ENCODE results near the gene SLC28A2. TPM values are rescaled to one million over a fixed set of nuclear protein-coding genes. Genes with fewer than 3 reads are reported as not detected.
"Not testable (repeated sequence)": the region's sequence is repeated elsewhere in the genome, so short reads cannot be mapped to it uniquely, and the experiment has no call there.

The SLC28A2 gene
- polyA plus RNA-seq, 3 donors from 2014 or later = not detected

DNA sequence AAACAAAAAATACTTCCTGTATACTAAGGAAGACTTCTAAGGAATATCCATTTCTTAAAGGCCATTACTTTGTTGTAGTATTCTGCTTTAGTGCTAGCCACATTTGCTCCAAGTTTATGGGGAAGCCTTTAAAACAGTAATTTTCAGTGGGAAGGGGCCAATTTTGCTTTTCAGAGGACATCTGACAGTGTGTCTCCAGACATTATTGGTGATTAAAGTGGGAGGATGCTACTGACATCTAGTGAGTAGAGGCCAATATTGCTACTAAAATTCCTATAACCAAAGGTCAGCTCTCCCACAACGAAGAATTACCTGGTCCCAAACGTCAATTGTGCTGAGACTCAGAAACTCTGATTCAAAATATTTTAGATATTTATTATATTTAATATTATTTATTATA lies 24.8 kb downstream of the SLC28A2 start:
- H3K36me3 Mint-ChIP-seq = no peaks in the 10 kb centered on the region
- H3K9me3 Mint-ChIP-seq = no peaks in the 10 kb centered on the region
- peak; percentile 10 to 26 (median 10) for DNase-seq
- peaks cover 0 to 6% (median 6%) of the 10 kb centered on the region in 3 donors for H3K27me3 Mint-ChIP-seq (ENCODE audit: low read depth in 3 of 3)
- peaks cover 12 to 24% of the 10 kb centered on the region in 2 donors for H3K4me1 Mint-ChIP-seq
- H3K4me3 Mint-ChIP-seq = no peak overlapping the region
- no peak overlapping the region for H3K27ac Mint-ChIP-seq

DNA sequence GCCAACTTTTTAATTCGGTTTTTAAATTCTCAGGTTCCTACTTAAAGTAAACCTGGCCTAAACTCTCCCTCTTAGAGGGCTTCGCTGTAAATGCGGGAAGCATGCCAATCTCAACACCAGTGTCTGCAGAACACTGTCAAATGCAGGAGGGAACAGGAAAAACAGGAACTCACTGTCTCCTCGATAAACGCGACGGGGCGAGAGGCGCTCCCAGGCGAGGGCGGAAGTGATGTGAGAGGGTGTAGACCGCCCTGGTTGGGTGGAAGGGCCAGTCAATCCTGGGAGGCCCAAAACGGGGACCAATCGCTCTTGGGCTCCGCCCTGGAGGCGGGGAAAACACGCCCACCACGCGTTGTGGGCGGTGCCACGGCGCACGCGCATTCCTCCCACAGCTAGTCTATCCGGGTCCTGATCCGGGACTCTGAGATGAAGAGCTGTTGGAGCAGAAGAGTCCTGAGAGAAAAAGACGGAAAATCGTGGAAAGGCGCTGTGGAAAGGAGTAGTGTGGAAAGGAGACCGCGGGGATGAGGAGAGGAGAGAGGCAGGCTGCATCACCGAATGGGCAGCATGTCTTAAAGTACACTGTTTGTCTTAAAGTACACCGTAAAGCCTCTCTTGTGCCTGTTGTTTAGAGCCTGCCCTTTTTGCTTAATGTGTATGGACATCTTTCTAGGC lies 27.1 kb downstream of the SLC28A2 start:
- Mint-ChIP-seq H3K27ac (peak overlapping the region; percentile 91 to 98 (median 97)), H3K36me3 (no peaks in the 10 kb centered on the region), H3K9me3 (no peaks in the 10 kb centered on the region), H3K27me3 (ENCODE audit: low read depth in 3 of 3) (peaks cover 3 to 6% (median 6%) of the 10 kb centered on the region in 3 donors), H3K4me1 (peaks cover 12 to 24% of the 10 kb centered on the region in 2 donors), H3K4me3 (peak overlapping the region; percentile 86 to 97 (median 96))
- peak; percentile 98 to 99 (median 99) for DNase-seq

GRCh38 chr15:45285413-45285812 lies 33.4 kb downstream of the SLC28A2 start:
- Mint-ChIP-seq H3K36me3 (peaks cover 0 to 4% (median 0%) of the 10 kb centered on the region in 3 donors), H3K4me3 (no peak overlapping the region), H3K9me3 (no peaks in the 10 kb centered on the region), H3K27me3 (ENCODE audit: low read depth in 3 of 3) (peaks cover 0 to 5% (median 5%) of the 10 kb centered on the region in 3 donors), H3K27ac (no peak overlapping the region), H3K4me1 (no peaks in the 10 kb centered on the region)
- no peak for DNase-seq

- Mint-ChIP-seq H3K4me1 (no peaks in the 10 kb centered on the region), H3K9me3 (no peaks in the 10 kb centered on the region), H3K27ac (no peak overlapping the region), H3K27me3 (ENCODE audit: low read depth in 3 of 3) (peaks cover 0 to 5% (median 5%) of the 10 kb centered on the region in 3 donors), H3K4me3 (no peak overlapping the region), H3K36me3 (peaks cover 0 to 4% (median 0%) of the 10 kb centered on the region in 3 donors)
- no peak for DNase-seq
These were observed 35.4 kb downstream of the SLC28A2 start for GRCh38 chr15:45287390-45287956.

DNA sequence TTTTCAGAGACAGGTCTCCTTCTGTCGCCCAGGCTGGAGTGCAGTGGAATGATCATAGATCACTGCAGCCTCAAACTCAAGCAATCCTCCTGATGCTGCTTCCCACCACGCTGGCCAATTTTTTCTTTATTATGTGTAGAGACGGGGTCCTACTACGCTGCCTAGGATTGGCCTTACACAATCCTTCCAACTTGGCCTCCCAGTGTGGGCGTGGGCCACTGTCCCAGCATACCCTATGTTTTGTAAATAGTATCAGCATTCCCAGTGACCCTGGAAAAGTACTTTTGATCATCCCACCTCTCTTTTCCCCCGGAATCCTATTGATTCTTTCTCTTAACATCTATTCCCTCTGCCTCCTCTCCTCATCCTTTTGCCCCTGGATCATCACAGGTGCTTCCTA lies 36.9 kb downstream of the SLC28A2 start:
- no peaks in the 10 kb centered on the region for H3K9me3 Mint-ChIP-seq
- no peak for DNase-seq
- H3K4me1 Mint-ChIP-seq = no peaks in the 10 kb centered on the region
- H3K4me3 Mint-ChIP-seq = no peak overlapping the region
- peaks cover 0 to 5% (median 2%) of the 10 kb centered on the region in 3 donors for H3K27me3 Mint-ChIP-seq (ENCODE audit: low read depth in 3 of 3)
- H3K36me3 Mint-ChIP-seq = peaks cover 0 to 4% (median 0%) of the 10 kb centered on the region in 3 donors
- no peak overlapping the region for H3K27ac Mint-ChIP-seq

DNA sequence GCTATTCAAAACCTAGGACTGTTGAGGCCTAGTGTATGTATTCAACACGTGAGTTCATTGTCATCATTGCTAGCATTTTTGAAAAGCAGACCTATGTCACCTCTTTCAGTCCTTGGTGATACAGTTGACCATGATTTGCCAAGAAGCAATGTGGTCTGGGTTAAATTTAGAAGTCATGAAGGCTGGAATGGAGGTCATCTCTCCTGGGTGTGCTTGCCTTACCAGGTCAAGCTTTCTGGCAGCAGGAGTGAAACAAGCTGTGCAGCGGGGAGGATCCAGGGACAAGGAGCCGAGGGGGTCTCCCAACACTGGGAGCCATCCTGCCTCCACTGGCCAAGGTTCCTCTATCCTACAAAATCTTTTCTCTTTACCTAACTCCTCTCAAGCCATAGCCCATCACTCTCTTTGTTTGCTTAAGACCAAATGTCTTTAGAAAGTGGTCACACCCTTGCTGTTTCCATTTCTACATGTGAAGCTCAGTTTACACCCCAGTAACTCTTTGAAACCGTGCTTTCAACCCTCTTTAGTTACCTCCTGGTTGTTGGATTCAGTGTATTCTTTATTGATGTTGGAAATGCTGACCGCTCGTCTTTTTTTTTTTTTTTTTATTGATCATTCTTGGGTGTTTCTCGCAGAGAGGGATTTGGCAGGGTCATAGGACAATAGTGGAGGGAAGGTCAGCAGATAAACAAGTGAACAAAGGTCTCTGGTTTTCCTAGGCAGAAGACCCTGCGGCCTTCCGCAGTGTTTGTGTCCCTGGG lies 40.0 kb downstream of the SLC28A2 start:
- H3K27ac Mint-ChIP-seq = no peak overlapping the region
- H3K4me3 Mint-ChIP-seq = no peak overlapping the region
- no peaks in the 10 kb centered on the region for H3K4me1 Mint-ChIP-seq
- H3K27me3 Mint-ChIP-seq (ENCODE audit: low read depth in 3 of 3) = peaks cover under 1 to 12% (median 1%) of the 10 kb centered on the region in 3 donors
- H3K36me3 Mint-ChIP-seq = peaks cover 0 to 4% (median 0%) of the 10 kb centered on the region in 3 donors
- DNase-seq = no peak
- peaks cover 0 to 4% (median 0%) of the 10 kb centered on the region in 6 donors for H3K9me3 Mint-ChIP-seq

GRCh38 chr15:45293326-45293725 lies 41.3 kb downstream of the SLC28A2 start:
- DNase-seq, H3K27ac Mint-ChIP-seq, H3K36me3 Mint-ChIP-seq, H3K9me3 Mint-ChIP-seq, H3K4me3 Mint-ChIP-seq, H3K4me1 Mint-ChIP-seq: not testable (repeated sequence)
- H3K27me3 Mint-ChIP-seq (ENCODE audit: low read depth in 3 of 3) = peaks cover 1 to 16% (median 3%) of the 10 kb centered on the region in 3 donors

DNA sequence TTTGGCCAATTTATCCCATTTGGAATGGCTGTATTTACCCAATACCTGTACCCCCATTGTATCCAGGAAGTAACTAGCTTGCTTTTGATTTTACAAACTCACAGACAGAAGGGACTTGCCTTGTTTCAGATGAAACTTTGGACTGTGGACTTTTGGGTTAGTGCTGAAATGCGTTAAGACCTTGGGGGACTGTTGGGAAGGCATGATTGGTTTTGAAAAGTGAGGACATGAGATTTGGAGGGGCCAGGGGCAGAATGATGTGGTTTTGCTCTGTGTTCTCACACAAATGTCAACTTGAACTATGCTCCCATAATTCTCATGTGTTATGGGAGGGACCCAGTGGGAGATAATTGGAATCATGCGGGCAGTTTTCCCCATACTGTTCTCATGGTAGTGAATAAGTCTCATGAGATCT lies 46.9 kb downstream of the SLC28A2 start:
- not testable (repeated sequence) for H3K4me1 Mint-ChIP-seq, DNase-seq, H3K4me3 Mint-ChIP-seq, H3K27ac Mint-ChIP-seq, H3K9me3 Mint-ChIP-seq, H3K36me3 Mint-ChIP-seq
- H3K27me3 Mint-ChIP-seq (ENCODE audit: low read depth in 3 of 3) = peaks cover 3 to 12% (median 5%) of the 10 kb centered on the region in 3 donors

DNA sequence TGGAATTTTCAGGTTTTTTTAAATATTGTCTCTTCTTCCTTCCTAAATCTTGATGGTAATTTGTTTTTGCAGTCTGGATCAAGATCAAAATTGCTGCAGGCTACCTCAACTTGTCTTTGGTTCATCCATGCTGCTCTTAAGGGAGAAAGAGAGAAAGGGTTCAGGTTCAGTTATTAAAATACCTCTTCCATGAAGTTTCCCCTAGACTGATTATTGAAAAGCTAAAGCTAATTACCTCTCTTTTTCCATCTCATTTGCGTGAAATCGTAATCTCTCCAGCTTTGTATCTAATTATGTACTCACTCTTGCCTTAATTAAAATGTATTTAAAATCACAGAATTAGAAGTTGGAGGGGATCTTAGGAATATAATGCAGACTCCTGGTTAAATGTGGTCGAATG lies 52.7 kb downstream of the SLC28A2 start:
- Mint-ChIP-seq H3K4me3 (no peak overlapping the region), H3K27me3 (ENCODE audit: low read depth in 3 of 3) (peaks cover 3 to 13% (median 4%) of the 10 kb centered on the region in 3 donors), H3K9me3 (peaks cover 0 to 4% (median 0%) of the 10 kb centered on the region in 6 donors), H3K36me3 (no peaks in the 10 kb centered on the region), H3K27ac (no peak overlapping the region), H3K4me1 (peaks cover 4 to 6% of the 10 kb centered on the region in 2 donors)
- no peak for DNase-seq

DNA sequence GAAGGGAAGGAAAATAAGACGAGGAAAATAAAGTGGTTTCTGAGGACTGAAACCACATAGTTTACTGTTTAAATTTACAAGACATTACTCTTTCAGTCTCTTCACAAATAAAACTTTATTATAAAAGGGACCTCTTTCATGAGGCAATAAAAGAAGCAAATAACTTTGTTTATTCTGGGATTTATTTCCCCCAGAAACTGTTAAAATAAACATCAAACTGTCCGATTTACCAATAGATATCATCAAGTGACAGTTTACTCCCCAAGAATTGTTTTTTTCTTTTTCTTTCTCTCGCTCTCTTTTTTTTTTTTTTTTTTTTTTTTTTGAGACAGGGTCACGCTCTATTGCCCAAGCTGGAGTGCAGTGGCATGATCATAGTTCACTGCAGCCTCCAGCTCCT lies 54.1 kb downstream of the SLC28A2 start:
- Mint-ChIP-seq H3K36me3 (no peaks in the 10 kb centered on the region), H3K4me1 (peaks cover 4 to 6% of the 10 kb centered on the region in 2 donors), H3K9me3 (peaks cover 0 to 4% (median 0%) of the 10 kb centered on the region in 6 donors), H3K27ac (no peak overlapping the region), H3K27me3 (ENCODE audit: low read depth in 3 of 3) (peaks cover 3 to 13% (median 4%) of the 10 kb centered on the region in 3 donors), H3K4me3 (no peak overlapping the region)
- DNase-seq = no peak

DNA sequence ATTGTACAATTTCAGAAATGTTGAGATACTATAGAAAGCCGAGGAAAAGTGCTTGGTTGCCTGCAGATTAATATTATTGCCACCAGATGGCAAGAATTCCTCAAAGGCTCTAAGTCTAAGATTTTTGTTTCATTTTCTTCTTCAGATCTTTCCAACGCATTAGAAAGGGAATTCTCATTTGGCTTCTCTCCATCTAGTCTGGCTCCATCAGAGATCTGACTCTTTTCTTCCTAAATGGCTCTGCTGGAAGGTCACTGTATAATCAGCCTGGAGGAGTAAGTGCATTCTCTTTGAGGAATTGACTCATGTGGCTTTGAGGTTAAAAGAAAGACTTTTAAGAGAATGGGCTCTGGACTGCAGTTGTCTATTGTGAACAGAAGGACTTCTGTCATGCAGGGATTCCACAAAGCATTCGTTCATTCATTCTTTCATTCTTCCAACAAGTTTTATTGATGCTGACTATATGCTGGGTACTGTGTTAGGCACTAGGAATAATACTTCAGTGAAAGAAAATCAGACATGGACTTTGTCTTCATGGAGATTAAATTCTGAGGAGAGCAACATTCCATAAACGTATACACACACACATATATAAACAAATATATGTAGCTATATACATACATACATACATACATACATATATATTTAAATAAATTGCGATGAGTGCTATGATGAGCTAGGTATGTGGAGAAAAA lies 55.3 kb downstream of the SLC28A2 start:
- Mint-ChIP-seq H3K4me1 (peaks cover 4 to 6% of the 10 kb centered on the region in 2 donors), H3K36me3 (no peaks in the 10 kb centered on the region), H3K9me3 (peaks cover 0 to 4% (median 0%) of the 10 kb centered on the region in 6 donors), H3K4me3 (peak overlapping the region; percentile 60 to 84 (median 79)), H3K27ac (peak overlapping the region in 2 of 6 donors; percentile 51 to 55), H3K27me3 (ENCODE audit: low read depth in 3 of 3) (peaks cover 3 to 13% (median 6%) of the 10 kb centered on the region in 3 donors)
- DNase-seq = peak; percentile 23 to 36 (median 24)

GRCh38 chr15:45314117-45314516 lies 62.1 kb downstream of the SLC28A2 start:
- H3K9me3 Mint-ChIP-seq, DNase-seq: not testable (repeated sequence)

GRCh38 chr15:45314960-45315359 lies 62.9 kb downstream of the SLC28A2 start:
- H3K4me1 Mint-ChIP-seq = peaks cover 3 to 6% of the 10 kb centered on the region in 2 donors
- H3K4me3 Mint-ChIP-seq = no peak overlapping the region
- peaks cover 2 to 9% (median 2%) of the 10 kb centered on the region in 3 donors for H3K27me3 Mint-ChIP-seq (ENCODE audit: low read depth in 3 of 3)
- DNase-seq = peak in 1 of 3 donors; percentile 2
- H3K27ac Mint-ChIP-seq = no peak overlapping the region
- no peaks in the 10 kb centered on the region for H3K9me3 Mint-ChIP-seq
- no peaks in the 10 kb centered on the region for H3K36me3 Mint-ChIP-seq

More at GRCh38 chr15:45314117-45314516, 62.1 kb downstream of the SLC28A2 start:
- H3K36me3 Mint-ChIP-seq; H3K4me3 Mint-ChIP-seq; H3K27ac Mint-ChIP-seq; H3K27me3 Mint-ChIP-seq (ENCODE audit: low read depth in 3 of 3); H3K4me1 Mint-ChIP-seq: not testable (repeated sequence)
